Mesodermal cell (in vitro differentiated cells): Measurements from ENCODE around the gene C9orf43. TPM values are rescaled to one million over a fixed set of nuclear protein-coding genes. Genes with fewer than 3 reads are reported as not detected.
"Not testable (repeated sequence)": the region's sequence is repeated elsewhere in the genome, so short reads cannot be mapped to it uniquely, and the experiment has no call there.

Source experiments
- H3K27ac ChIP-seq: 2 replicates; pipeline ENCODE4 v1.7.0; 2013; ENCODE audit warnings: mild to moderate bottlenecking, low read depth, low read length, moderate library complexity; ENCODE audit not compliant: severe bottlenecking
- H3K36me3 ChIP-seq: 2 replicates; pipeline ENCODE4 v1.7.1; 2013; ENCODE audit warnings: mild to moderate bottlenecking, low read length, moderate library complexity; ENCODE audit not compliant: control insufficient read depth, insufficient read depth
- H3K4me1 ChIP-seq: one replicate; pipeline ENCODE4 v1.7.1; 2013; ENCODE audit warnings: mild to moderate bottlenecking, low read length; ENCODE audit not compliant: insufficient read depth, control insufficient read depth, poor library complexity, severe bottlenecking
- H3K4me3 ChIP-seq: 2 replicates; pipeline ENCODE4 v1.7.0; 2013; ENCODE audit warnings: low read length, control low read depth, mild to moderate bottlenecking; ENCODE audit not compliant: insufficient read depth, poor library complexity, severe bottlenecking; ENCODE audit errors: extremely low read depth
- H3K9me3 ChIP-seq: 2 replicates; pipeline ENCODE4 v1.7.1; 2013; ENCODE audit warnings: mild to moderate bottlenecking, low read length, moderate library complexity; ENCODE audit not compliant: control insufficient read depth
- WGBS, 2 experiments: methylation state at CpG; one replicate each; pipeline ENCODE4 v1.1.5; 2013; ENCODE audit warnings: missing lambda C conversion rate in 2 of 2; ENCODE audit not compliant: insufficient coverage in 2 of 2; 5-methylcytosine and 5-hydroxymethylcytosine counted together
- polyA plus RNA-seq, 2 experiments: library from polyadenylated mRNA; stranded (reverse); fragments of 50-300 nt; gene quantifications; one replicate each; pipeline ENCODE4 v1.2.3, GENCODE V29; 2013

The C9orf43 gene, protein sequence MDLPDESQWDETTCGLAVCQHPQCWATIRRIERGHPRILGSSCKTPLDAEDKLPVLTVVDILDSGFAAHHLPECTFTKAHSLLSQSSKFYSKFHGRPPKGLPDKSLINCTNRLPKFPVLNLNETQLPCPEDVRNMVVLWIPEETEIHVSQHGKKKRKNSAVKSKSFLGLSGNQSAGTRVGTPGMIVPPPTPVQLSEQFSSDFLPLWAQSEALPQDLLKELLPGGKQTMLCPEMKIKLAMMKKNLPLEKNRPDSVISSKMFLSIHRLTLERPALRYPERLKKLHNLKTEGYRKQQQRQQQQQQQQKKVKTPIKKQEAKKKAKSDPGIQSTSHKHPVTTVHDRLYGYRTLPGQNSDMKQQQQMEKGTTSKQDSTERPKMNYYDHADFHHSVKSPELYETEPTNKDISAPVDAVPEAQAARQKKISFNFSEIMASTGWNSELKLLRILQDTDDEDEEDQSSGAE
- polyA plus RNA-seq (2013, experiment 1 of 2): 0.18 TPM
- polyA plus RNA-seq (2013, experiment 2 of 2): 0.25 TPM

DNA sequence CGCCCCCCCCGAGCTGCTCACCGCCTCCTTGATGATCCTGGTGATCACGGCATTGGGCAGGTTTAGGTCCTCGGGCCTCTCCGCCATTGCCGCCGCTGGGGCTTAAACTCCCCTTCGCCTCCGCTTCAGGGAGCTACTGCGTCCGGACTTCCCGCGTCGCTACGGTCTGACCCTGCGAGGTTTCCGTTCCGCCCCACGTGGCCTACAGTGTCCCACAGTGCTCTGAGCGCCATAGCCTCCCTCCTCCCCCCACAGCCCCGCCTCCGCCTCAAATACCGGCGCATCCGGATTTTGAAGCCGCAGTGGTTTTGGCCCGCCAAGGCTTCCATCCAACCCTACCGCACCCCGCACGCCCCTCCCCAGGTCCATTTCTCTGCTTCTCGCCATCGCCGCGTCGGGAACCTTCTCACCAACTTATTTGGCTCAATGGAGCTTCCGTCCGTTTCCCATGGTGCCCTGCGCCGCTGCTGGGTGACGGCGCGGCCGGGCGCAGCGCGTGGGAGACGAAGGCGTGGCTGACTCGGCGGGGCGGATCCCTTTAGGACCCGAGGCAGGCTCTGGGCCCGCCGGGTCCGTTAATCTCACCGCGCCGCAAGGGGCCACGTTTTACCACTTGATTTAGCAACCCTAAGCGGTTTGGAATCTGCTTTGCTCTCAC is at the start of gene C9orf43, which contains the start of gene POLE3:
Gene C9orf43, plus strand, starts transcription at position 541 of the 658 bp plus-strand sequence. CDS start 2,747 bp downstream, outside the sequence.
Gene POLE3, minus strand, starts transcription at position 469 of the 658 bp plus-strand sequence. Its CDS starts 382 bp downstream, at position 87.
- Histone ChIP-seq H3K4me1 (no peaks in the 10 kb centered on the region), H3K4me3 (peak within 1 kb of the TSS; percentile 95), H3K9me3 (no peaks in the 10 kb centered on the region), H3K36me3 (peaks cover 26% of the 10 kb centered on the region), H3K27ac (peak within 1 kb of the TSS; percentile 97)
- WGBS, 2 experiments: 0% methylated on average over 45 to 57 of the region's 61 CpGs

- no peaks in the 10 kb centered on the region for H3K9me3 ChIP-seq
- no peaks in the 10 kb centered on the region for H3K36me3 ChIP-seq
- H3K4me1 ChIP-seq: no peaks in the 10 kb centered on the region
- no peak overlapping the region for H3K27ac ChIP-seq
- no peak overlapping the region for H3K4me3 ChIP-seq
- 77 to 98% methylated on average over 4 to 6 of the region's 7 CpGs for WGBS, 2 experiments
Observed at GRCh38 chr9:113361304-113362018, 49.1 kb upstream of the C9orf43 start.

- H3K4me1 ChIP-seq: no peaks in the 10 kb centered on the region
- WGBS, 2 experiments: 94 to 100% methylated on average over 2 of the region's 3 CpGs
Observed at GRCh38 chr9:113363336-113363735, 47.2 kb upstream of the C9orf43 start.

GRCh38 chr9:113364951-113365350 is 45.6 kb upstream of the C9orf43 start:
- Histone ChIP-seq H3K4me3 (no peak overlapping the region), H3K4me1 (no peaks in the 10 kb centered on the region), H3K36me3 (no peaks in the 10 kb centered on the region), H3K9me3 (no peaks in the 10 kb centered on the region), H3K27ac (no peak overlapping the region)
- WGBS, 2 experiments: no CpG with 5 or more reads among the region's 1 CpG

More at GRCh38 chr9:113363336-113363735, 47.2 kb upstream of the C9orf43 start:
- Histone ChIP-seq H3K27ac (no peak overlapping the region), H3K36me3 (no peaks in the 10 kb centered on the region), H3K4me3 (no peak overlapping the region), H3K9me3 (no peaks in the 10 kb centered on the region)

GRCh38 chr9:113365652-113366051 is 44.9 kb upstream of the C9orf43 start:
- 80 to 83% methylated on average over 2 to 3 of the region's 3 CpGs for WGBS, 2 experiments
- not testable (repeated sequence) for H3K27ac ChIP-seq, H3K4me1 ChIP-seq

GRCh38 chr9:113368348-113368981 is 42.1 kb upstream of the C9orf43 start:
- no peaks in the 10 kb centered on the region for H3K9me3 ChIP-seq
- no peaks in the 10 kb centered on the region for H3K4me1 ChIP-seq
- H3K4me3 ChIP-seq: no peak overlapping the region
- peaks cover 3% of the 10 kb centered on the region for H3K36me3 ChIP-seq
- H3K27ac ChIP-seq: no peak overlapping the region
- 82 to 88% methylated on average over 3 to 4 of the region's 5 CpGs for WGBS, 2 experiments

More at GRCh38 chr9:113365652-113366051, 44.9 kb upstream of the C9orf43 start:
- not testable (repeated sequence) for H3K9me3 ChIP-seq, H3K36me3 ChIP-seq, H3K4me3 ChIP-seq

GRCh38 chr9:113368982-113369854 is 41.3 kb upstream of the C9orf43 start:
- whole genome bisulfite sequencing, 2 experiments: 95% methylated on average over 11 of the region's 13 CpGs
- no peaks in the 10 kb centered on the region for H3K9me3 ChIP-seq
- no peak overlapping the region for H3K27ac ChIP-seq
- no peaks in the 10 kb centered on the region for H3K4me1 ChIP-seq
- peaks cover 11% of the 10 kb centered on the region for H3K36me3 ChIP-seq
- H3K4me3 ChIP-seq: no peak overlapping the region

DNA sequence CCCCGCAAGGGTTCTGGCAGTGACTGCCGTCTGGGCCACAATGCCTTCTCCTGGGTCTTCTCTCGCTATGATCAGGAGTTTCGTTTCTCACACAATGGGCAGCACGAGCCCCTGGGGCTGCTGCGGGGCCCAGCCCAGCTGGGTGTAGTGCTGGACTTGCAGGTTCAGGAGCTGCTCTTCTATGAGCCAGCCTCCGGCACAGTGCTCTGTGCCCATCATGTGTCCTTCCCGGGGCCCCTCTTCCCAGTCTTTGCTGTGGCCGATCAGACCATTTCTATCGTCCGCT is 40.7 kb upstream of the C9orf43 start:
- WGBS, 2 experiments: 86 to 93% methylated on average over 9 to 10 of the region's 11 CpGs
- no peak overlapping the region for H3K4me3 ChIP-seq
- H3K4me1 ChIP-seq: no peaks in the 10 kb centered on the region
- no peak overlapping the region for H3K27ac ChIP-seq
- H3K36me3 ChIP-seq: peaks cover 14% of the 10 kb centered on the region
- H3K9me3 ChIP-seq: no peaks in the 10 kb centered on the region

DNA sequence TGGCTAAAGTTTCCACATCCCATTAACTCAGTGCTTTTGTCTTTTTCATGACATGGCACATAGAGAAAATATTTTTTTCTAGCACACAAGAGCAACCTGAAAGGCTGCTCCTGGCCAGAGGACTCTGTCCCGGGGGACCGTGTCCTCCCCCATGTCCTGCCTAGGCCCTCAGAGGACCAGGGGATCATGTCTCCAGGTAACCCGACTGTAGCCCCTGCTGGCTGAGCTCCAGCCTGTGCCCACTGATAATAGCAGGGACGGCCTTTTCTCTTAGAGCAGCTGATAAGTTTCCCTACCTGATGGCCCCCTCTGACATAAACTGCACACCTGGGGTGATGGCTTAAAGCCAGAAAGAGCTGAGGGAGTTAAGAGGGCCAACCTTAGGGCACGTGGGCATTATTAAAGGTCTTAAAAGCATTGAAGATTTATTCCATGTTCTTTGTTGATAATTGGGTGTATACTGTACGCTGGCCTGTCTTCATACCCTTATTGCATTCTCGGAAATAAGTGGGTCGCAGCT is 39.7 kb upstream of the C9orf43 start:
- Histone ChIP-seq H3K27ac (no peak overlapping the region), H3K4me1 (no peaks in the 10 kb centered on the region), H3K4me3 (no peak overlapping the region), H3K9me3 (no peaks in the 10 kb centered on the region), H3K36me3 (peaks cover 14% of the 10 kb centered on the region)
- WGBS, 2 experiments: 86 to 89% methylated on average over 7 of the region's 8 CpGs
